GM12873 (cell line): Measurements from ENCODE around the gene ALDH1L1.
A peak's percentile ranks its signal among the peaks of the same experiment; 100 is the strongest.

Experiments
- TF ChIP-seq, protein P1 (sequence below): IDR thresholded peaks from 2 replicates; pipeline ENCODE4 v1.5.1; 2012; ENCODE audit warnings: low read depth, mild to moderate bottlenecking, moderate library complexity, low read length, control low read depth; ENCODE audit not compliant: insufficient read depth; ENCODE audit errors: missing control alignments

ALDH1L1 gene

DNA sequence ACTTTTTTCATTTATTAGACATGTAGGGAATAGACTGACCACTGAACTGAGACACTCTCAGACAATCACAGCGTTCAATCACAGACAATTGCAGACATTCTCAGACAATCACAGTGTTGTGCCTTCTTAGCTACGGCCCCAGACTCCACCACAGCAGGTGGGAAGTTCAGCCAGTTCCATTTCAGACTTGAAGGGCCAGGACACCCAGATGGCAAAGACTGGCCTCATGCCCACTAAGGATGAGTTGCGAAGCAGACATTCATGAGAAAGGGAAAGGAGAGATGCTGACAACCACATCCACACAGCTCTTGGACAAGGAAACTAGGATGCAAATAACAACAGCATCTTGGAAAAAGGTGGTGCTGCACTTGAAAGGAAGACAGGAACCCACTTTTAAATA lies 21.9 kb upstream of the ALDH1L1 start:
- TF ChIP-seq, protein P1, sequence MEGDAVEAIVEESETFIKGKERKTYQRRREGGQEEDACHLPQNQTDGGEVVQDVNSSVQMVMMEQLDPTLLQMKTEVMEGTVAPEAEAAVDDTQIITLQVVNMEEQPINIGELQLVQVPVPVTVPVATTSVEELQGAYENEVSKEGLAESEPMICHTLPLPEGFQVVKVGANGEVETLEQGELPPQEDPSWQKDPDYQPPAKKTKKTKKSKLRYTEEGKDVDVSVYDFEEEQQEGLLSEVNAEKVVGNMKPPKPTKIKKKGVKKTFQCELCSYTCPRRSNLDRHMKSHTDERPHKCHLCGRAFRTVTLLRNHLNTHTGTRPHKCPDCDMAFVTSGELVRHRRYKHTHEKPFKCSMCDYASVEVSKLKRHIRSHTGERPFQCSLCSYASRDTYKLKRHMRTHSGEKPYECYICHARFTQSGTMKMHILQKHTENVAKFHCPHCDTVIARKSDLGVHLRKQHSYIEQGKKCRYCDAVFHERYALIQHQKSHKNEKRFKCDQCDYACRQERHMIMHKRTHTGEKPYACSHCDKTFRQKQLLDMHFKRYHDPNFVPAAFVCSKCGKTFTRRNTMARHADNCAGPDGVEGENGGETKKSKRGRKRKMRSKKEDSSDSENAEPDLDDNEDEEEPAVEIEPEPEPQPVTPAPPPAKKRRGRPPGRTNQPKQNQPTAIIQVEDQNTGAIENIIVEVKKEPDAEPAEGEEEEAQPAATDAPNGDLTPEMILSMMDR = no peak

DNA sequence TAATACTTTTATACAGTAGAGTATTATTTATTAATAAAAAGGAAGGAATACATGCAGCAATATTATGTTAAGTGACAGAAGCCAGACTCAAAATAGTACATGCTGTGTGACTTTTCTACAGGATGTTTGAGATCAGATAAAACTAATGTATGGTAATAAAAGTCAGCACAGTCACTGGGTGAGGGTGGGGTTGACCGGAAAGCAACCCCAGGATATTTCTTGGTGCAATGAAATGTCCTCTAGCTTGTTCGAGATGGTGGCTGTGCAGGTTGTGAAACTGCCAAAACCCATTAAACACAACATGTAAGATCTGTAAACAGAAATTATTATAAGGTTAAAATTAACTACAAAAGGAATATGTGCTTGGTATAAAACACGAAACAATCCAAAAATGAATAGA lies 20.8 kb upstream of the ALDH1L1 start:
- TF ChIP-seq, protein P1 = no peak

DNA sequence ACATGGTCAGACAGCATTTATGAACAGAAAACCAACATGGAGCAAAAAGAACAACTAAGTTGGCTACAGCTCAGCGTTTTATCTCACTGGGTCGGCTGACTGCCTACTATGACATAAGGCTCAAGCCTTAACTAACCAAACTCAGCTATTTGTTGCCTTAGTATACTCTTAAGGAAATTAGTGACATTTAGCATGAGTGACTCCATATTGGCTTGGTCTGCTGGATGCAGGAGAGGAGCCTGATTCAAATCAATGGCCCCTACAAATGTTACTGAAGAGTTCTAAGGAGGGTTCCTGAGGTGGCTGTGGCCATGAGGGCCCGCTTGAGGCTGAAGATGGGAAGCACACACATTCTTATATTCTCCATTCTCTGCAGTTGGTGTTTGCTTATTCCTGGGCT lies 20.1 kb upstream of the ALDH1L1 start:
- TF ChIP-seq, protein P1 = no peak

DNA sequence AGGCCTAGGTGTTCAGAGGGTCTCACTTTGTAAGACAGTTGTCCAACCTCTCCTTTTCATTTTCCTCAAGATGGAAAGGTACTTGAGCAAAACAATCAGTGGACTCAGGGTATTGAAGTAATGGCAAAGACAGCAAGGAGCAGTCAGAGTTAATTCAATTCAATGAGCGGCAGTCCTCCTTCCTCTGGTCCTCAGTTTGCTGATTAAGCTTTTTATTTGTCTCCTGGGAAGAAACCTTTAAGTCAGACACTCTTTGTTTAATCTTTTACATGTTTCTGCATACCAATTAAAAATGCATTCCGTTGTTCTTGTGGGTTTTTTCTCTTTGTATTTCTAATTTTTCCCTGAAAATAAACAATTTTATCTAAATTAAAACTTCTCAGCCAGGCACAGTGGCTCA lies 18.9 kb upstream of the ALDH1L1 start:
- TF ChIP-seq, protein P1 = no peak

DNA sequence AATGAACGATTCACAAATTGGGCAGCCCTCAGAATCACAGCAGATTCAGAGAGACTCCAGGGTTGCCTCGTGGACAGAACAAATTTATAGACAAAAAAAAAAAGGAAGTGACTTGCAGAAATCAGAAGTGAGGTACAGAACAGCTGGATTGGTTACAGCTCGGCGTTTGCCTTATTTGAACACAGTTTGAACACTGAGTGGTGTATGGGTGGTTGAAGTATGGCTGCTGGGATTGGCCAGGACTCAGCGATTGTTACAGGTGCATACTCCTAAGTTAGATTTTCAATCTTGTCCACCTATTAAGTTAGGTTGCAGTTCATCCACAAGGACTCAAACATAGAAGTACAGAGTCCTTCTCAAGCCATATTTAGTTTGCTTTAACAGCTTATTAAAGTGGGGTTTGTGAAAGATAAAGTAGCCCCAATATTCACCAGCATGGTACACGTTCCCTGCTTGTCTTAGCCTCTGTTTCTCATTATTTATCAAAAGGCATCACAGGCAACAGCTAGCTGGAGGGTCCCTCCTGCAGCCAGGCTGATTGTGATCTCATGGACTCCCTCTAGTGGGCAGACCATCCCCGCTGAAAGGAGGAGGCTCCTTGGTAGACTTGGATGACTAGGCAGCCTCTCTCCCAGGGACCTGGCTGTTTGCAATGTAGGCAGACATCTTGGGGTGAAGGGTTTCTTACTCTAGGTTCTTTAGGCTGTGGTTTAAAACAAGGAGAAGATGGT lies 17.6 kb upstream of the ALDH1L1 start:
- TF ChIP-seq, protein P1 = peak; percentile 80

DNA sequence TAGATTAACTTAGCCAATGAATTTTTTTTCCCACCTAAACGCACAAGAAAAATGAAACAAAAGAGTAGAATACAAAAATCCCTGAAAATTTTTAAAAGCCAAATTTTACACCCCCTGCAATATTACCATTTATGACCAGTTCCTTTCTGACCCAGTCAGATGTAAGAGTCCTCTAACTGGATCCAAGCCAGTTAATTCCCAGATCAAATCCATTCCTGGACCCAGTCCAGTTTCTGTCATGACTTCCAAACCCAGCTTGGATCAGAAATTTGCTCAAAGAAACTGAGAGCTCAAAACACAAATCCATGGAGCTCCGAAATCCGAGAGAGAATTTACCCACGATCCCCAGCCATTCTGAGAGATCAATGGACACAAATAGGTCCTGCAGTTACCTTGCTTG lies 17.0 kb upstream of the ALDH1L1 start:
- TF ChIP-seq, protein P1 = no peak

DNA sequence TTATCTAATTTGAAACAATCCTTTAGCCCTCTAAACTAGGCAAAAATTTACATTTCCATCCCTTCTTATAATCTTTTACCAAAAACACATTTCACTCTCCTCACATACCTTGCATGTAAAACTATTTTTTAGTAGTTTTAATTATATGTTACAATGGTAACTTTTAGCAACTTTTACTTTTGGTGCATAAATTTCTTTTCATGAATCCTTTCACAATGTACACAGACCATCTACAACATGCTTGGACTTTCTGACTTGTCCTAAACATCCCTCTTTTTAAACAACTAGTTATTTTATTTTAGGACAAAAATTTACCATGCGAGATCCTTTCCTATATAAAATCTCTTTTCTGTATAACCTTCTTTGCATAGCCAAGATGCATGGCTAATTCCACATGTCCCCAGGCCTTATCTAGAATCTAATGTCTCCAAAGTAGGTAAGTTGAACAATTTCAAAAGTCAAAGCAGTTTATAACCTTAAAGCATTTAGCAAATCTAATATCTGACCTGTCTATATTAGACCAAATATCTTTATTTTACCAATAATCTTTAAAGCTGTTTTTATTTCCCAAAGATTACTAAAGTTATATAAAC lies 14.4 kb upstream of the ALDH1L1 start:
- TF ChIP-seq, protein P1 = no peak
